Parathyroid adenoma (tissue), 2 donors: ENCODE measurements around the gene FAM193A.
"Not testable (repeated sequence)": the region's sequence is repeated elsewhere in the genome, so short reads cannot be mapped to it uniquely, and the experiment has no call there.

Experiments
- H2AFZ ChIP-seq: fragments of 300-600 bp; sonication (generic); one replicate; pipeline ENCODE4 v1.7.0; 2017; ENCODE audit warnings: antibody characterized with exemption, mild to moderate bottlenecking
- H3K27ac ChIP-seq: fragments of 300-600 bp; sonication (generic); one replicate; pipeline ENCODE4 v1.7.0; 2017
- H3K27me3 ChIP-seq: fragments of 300-600 bp; sonication (generic); one replicate; pipeline ENCODE4 v1.7.0; 2017; ENCODE audit warnings: low read length; ENCODE audit not compliant: control insufficient read depth, insufficient read depth
- H3K36me3 ChIP-seq: fragments of 300-600 bp; sonication (generic); one replicate; pipeline ENCODE4 v1.7.0; 2017; ENCODE audit warnings: low read length; ENCODE audit not compliant: control insufficient read depth, insufficient read depth
- H3K4me1 ChIP-seq: fragments of 300-600 bp; sonication (generic); one replicate; pipeline ENCODE4 v1.7.0; 2017; ENCODE audit warnings: control low read depth
- H3K4me2 ChIP-seq: fragments of 300-600 bp; sonication (generic); one replicate; pipeline ENCODE4 v1.7.0; 2017; ENCODE audit warnings: low read length
- H3K4me3 ChIP-seq: fragments of 300-600 bp; sonication (generic); one replicate; pipeline ENCODE4 v1.7.0; 2017; ENCODE audit warnings: low read depth, low read length
- H3K79me2 ChIP-seq: fragments of 300-600 bp; sonication (generic); one replicate; pipeline ENCODE4 v1.7.0; 2017; ENCODE audit warnings: control low read depth
- H3K9ac ChIP-seq: fragments of 300-600 bp; sonication (generic); one replicate; pipeline ENCODE4 v1.7.0; 2017; ENCODE audit warnings: mild to moderate bottlenecking
- H3K9me3 ChIP-seq: fragments of 300-600 bp; sonication (generic); one replicate; pipeline ENCODE4 v1.7.0; 2017; ENCODE audit warnings: low read length; ENCODE audit not compliant: control insufficient read depth
- TF ChIP-seq, protein P1 (sequence below): fragments of 300-600 bp; sonication (generic); IDR thresholded peaks from one replicate; pipeline ENCODE4 v1.7.0; 2017; ENCODE audit warnings: antibody characterized with exemption, mild to moderate bottlenecking
- donor health status: primary hyperparathyroidism.

Gene FAM193A

DNA sequence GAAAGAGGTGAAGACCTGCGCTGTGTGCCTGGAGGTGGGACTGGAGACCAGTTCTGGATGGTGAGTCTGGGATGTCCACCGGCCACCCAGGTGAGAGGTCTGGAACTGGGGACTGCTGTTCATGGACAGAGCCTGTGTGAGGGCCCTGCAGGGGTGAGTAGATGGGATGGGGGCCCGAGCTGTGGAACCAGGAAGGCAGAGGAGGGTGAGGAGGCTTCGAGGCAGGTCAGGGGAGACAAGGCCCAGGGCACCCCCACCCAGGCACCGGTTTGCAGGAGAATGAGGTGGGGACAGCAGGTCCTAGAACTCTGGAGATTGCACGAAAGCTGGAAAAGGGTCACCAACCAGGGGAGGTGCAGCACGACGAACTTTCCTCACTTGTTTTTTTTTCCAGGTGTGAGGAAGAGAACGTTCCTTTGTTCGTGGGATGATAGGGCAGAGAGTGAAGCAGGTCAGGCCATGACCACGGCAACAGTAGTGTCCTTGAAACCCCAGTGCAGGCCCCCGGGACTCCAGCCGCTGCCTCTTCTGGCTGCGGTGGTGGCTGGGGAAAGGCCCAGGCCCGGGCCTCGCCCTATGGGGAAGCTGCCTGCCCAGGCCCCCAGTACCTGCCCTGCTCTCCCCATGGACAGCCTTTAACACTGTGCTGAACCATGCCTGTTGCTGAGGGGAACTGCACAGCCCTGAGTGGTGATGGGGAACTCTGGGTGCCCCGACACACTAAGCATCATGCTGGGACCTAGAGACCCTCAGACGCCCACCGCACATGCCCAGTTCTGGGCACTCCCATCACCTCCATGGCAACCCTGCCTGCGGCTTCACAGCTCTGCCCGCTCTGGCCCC lies 196.8 kb downstream of the FAM193A start:
- Histone ChIP-seq H3K4me3 (no peak overlapping the region), H3K36me3 (no peaks in the 10 kb centered on the region), H3K4me1 (no peaks in the 10 kb centered on the region), H3K9me3 (no peaks in the 10 kb centered on the region), H3K79me2 (no peaks in the 10 kb centered on the region), H3K27me3 (no peaks in the 10 kb centered on the region), H3K4me2 (no peak overlapping the region), H2AFZ (no peak overlapping the region), H3K9ac (no peak overlapping the region), H3K27ac (no peak overlapping the region)
- TF ChIP-seq, protein P1, sequence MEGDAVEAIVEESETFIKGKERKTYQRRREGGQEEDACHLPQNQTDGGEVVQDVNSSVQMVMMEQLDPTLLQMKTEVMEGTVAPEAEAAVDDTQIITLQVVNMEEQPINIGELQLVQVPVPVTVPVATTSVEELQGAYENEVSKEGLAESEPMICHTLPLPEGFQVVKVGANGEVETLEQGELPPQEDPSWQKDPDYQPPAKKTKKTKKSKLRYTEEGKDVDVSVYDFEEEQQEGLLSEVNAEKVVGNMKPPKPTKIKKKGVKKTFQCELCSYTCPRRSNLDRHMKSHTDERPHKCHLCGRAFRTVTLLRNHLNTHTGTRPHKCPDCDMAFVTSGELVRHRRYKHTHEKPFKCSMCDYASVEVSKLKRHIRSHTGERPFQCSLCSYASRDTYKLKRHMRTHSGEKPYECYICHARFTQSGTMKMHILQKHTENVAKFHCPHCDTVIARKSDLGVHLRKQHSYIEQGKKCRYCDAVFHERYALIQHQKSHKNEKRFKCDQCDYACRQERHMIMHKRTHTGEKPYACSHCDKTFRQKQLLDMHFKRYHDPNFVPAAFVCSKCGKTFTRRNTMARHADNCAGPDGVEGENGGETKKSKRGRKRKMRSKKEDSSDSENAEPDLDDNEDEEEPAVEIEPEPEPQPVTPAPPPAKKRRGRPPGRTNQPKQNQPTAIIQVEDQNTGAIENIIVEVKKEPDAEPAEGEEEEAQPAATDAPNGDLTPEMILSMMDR, result no peak

GRCh38 chr4:2733844-2734574 lies 197.6 kb downstream of the FAM193A start:
- Histone ChIP-seq H3K4me1 (no peaks in the 10 kb centered on the region), H3K4me2 (no peak overlapping the region), H3K27ac (no peak overlapping the region), H3K36me3 (no peaks in the 10 kb centered on the region), H3K4me3 (no peak overlapping the region), H3K9me3 (no peaks in the 10 kb centered on the region), H3K9ac (no peak overlapping the region), H3K27me3 (no peaks in the 10 kb centered on the region), H3K79me2 (no peaks in the 10 kb centered on the region), H2AFZ (no peak overlapping the region)
- TF ChIP-seq, protein P1, result no peak

- Histone ChIP-seq H3K4me2 (no peak overlapping the region), H3K79me2 (no peaks in the 10 kb centered on the region), H3K27me3 (no peaks in the 10 kb centered on the region), H3K4me3 (no peak overlapping the region), H3K36me3 (no peaks in the 10 kb centered on the region), H3K4me1 (no peaks in the 10 kb centered on the region), H3K27ac (no peak overlapping the region), H3K9me3 (no peaks in the 10 kb centered on the region), H2AFZ (no peak overlapping the region), H3K9ac (no peak overlapping the region)
- TF ChIP-seq, protein P1, result no peak
These were observed 198.2 kb downstream of the FAM193A start for GRCh38 chr4:2734612-2735011.

- no peaks in the 10 kb centered on the region for H3K9me3 ChIP-seq
- H3K4me3 ChIP-seq, result no peak overlapping the region
- H3K27me3 ChIP-seq, result no peaks in the 10 kb centered on the region
- no peak overlapping the region for H3K9ac ChIP-seq
- H3K4me1 ChIP-seq, result no peaks in the 10 kb centered on the region
- no peaks in the 10 kb centered on the region for H3K36me3 ChIP-seq
- H2AFZ ChIP-seq, result no peak overlapping the region
- TF ChIP-seq, protein P1, result no peak
- H3K79me2 ChIP-seq, result no peaks in the 10 kb centered on the region
- H3K4me2 ChIP-seq, result no peak overlapping the region
- no peak overlapping the region for H3K27ac ChIP-seq
These were observed 199.4 kb downstream of the FAM193A start for GRCh38 chr4:2735869-2736268.

GRCh38 chr4:2738296-2738695 lies 201.8 kb downstream of the FAM193A start:
- H3K9me3 ChIP-seq, H3K9ac ChIP-seq, H3K4me1 ChIP-seq, H3K79me2 ChIP-seq, H3K4me2 ChIP-seq, H3K36me3 ChIP-seq, H2AFZ ChIP-seq, H3K27ac ChIP-seq, H3K27me3 ChIP-seq, H3K4me3 ChIP-seq: not testable (repeated sequence)
